ENCODE measurements around the gene SH2D3C.
A peak's percentile ranks its signal among the peaks of the same experiment; 100 is the strongest.

Gene SH2D3C

GRCh38 chr9:127734747-127735529 lies 43.5 kb downstream of the SH2D3C start, which contains the start of gene TOR2A:
Gene TOR2A, minus strand, starts transcription at chr9:127735294. Its CDS starts 24 bp downstream, at chr9:127735270.
- Histone ChIP-seq H3K27me3 (no peaks in the 10 kb centered on the region), H3K9me3 (no peaks in the 10 kb centered on the region), H3K4me3 (ENCODE audit: low read depth, low read length) (peak within 1 kb of the TSS; percentile 79), H3K36me3 (no peaks in the 10 kb centered on the region), H3K4me1 (peaks cover 4% of the 10 kb centered on the region)
- DNase-seq: peak; percentile 98
- peak; percentile 91 for TF ChIP-seq CTCF (IDR thresholded peaks at IDR 0.05; ENCODE audit: low read depth, low read length)

DNA sequence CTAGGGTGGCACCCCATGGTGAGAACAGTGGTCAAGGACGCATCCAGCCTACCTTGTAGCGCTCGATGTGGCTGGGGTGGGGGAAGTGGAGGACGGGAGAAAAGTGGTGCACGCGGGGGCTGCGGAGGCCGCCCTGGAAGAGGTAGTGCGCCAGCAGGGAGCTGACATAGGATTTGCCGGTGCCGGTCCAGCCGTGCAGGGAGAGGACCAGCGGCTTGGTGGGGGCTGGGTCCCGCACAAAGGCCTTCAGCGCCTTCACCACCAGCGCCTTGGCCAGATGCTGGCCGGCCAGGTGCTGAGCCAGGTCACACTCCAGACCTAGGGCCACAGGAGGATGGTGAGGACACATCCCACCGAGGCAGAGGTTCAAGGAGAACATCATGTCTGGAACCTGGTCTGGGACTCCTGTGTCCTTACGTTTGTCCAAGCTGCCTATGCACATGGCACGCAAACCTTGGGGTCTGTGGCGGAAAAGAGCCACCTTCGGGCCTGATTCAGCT lies 44.2 kb downstream of the SH2D3C start:
- DNase-seq: no peak
- Histone ChIP-seq H3K27me3 (no peaks in the 10 kb centered on the region), H3K4me1 (peaks cover 4% of the 10 kb centered on the region), H3K9me3 (no peaks in the 10 kb centered on the region), H3K36me3 (no peaks in the 10 kb centered on the region), H3K4me3 (ENCODE audit: low read depth, low read length) (peak overlapping the region; percentile 79)
- TF ChIP-seq CTCF (IDR thresholded peaks at IDR 0.05; ENCODE audit: low read depth, low read length): no peak

DNA sequence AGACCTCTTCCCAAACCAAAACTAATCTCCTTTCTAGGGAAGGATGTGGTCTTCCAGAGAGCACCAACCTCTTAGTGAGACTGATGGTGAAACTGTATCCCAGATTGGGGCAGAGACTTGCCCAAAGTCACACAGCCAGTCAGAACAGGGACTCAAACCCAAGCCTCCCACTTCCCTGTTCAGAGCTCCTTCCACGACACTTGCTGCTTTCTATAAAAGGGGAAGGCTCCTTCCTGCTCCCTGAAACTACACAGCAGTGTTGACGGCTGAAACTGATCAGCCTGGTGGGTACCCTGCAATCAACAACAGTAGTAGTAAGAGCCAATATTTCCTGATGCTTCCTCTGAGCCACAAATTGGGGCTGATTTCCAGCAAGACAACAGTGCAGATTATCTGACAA lies 44.9 kb downstream of the SH2D3C start:
- no peak for TF ChIP-seq CTCF (IDR thresholded peaks at IDR 0.05; ENCODE audit: low read depth, low read length)
- no peaks in the 10 kb centered on the region for H3K9me3 ChIP-seq
- DNase-seq: no peak
- no peaks in the 10 kb centered on the region for H3K36me3 ChIP-seq
- H3K4me3 ChIP-seq (ENCODE audit: low read depth, low read length): no peak overlapping the region
- H3K4me1 ChIP-seq: peaks cover 4% of the 10 kb centered on the region
- H3K27me3 ChIP-seq: no peaks in the 10 kb centered on the region

DNA sequence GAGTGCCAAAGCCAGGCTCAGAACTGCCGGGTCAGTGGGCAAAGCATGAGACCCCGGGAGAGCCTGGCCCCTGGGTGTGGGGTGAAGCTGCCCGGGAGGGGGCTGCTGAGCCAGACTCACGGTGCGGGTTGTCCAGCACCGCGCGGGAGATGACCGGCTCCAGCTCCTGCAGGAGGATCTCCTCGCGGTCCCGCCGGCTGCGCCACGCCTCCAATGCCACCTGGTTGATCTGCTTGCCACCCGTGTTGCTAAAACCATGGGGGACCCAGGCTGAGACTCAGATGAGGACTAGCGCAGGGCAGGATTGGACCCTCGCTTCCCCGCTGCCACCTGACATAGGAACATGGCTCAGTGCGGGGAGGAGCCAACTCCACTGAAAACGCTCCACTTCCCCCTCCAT lies 46.0 kb downstream of the SH2D3C start:
- H3K36me3 ChIP-seq: no peaks in the 10 kb centered on the region
- no peaks in the 10 kb centered on the region for H3K27me3 ChIP-seq
- no peak for TF ChIP-seq CTCF (IDR thresholded peaks at IDR 0.05; ENCODE audit: low read depth, low read length)
- peaks cover 4% of the 10 kb centered on the region for H3K4me1 ChIP-seq
- H3K9me3 ChIP-seq: no peaks in the 10 kb centered on the region
- DNase-seq: no peak
- no peak overlapping the region for H3K4me3 ChIP-seq (ENCODE audit: low read depth, low read length)

DNA sequence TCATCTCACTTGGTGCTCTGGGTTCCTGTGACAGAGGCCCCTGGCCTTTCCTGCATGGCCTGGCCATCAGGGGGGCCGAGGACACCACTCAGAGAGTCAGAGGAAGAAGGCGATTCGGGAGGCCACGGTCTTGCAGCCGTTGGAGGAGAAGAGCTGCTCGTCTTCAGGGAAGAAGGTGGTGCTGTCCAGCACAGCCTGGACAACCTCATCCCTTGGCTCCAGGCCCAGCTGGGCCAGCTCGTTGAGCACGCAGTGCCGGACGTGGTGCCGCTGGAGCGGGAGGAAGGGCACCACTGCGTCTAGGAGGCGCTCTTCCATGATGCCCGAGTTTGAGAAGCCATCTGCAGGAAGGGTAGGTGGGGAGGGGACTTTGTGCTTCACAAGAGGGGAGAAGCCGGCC lies 46.5 kb downstream of the SH2D3C start:
- DNase-seq: no peak
- Histone ChIP-seq H3K9me3 (no peaks in the 10 kb centered on the region), H3K4me3 (ENCODE audit: low read depth, low read length) (no peak overlapping the region), H3K4me1 (peaks cover 4% of the 10 kb centered on the region), H3K36me3 (no peaks in the 10 kb centered on the region), H3K27me3 (no peaks in the 10 kb centered on the region)
- TF ChIP-seq CTCF (IDR thresholded peaks at IDR 0.05; ENCODE audit: low read depth, low read length): no peak

DNA sequence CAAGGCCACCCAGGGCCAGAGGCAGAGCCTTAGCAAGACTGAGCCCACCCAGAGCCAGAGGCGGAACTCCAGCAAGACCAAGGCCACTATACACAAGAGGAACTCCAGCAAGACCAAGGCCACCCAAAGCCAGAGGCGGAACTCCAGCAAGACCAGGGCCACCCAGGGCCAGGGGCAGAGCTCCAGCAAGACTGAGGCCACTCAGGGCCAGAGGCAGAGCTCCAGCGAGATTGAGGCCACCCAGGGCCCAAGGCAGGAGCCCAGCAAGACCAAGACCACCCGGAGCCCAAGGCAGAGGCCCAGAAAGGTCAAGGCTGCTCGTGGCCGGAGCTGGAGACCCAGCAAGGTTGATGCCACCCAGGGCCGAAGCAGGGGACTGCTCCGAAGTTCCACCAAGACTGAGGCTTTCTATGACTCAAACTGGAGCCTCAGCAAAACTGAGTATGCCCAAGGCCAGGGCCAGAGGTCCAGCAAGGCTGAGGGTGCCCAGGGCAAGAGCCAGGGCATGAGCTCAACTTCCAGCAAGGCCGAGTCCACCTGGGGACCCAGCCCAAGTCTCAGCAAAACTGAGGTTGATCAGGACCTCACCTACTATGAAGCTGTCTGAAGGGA lies 47.6 kb downstream of the SH2D3C start:
- H3K27me3 ChIP-seq: no peaks in the 10 kb centered on the region
- H3K4me1 ChIP-seq: peaks cover 4% of the 10 kb centered on the region
- no peak for DNase-seq
- H3K9me3 ChIP-seq: no peaks in the 10 kb centered on the region
- H3K4me3 ChIP-seq (ENCODE audit: low read depth, low read length): no peak overlapping the region
- H3K36me3 ChIP-seq: no peaks in the 10 kb centered on the region
- no peak for TF ChIP-seq CTCF (IDR thresholded peaks at IDR 0.05; ENCODE audit: low read depth, low read length)

Measured in BE2C (cell line).